ENCODE data around the gene ABL1. TPM values are rescaled to one million over a fixed set of nuclear protein-coding genes. Genes with fewer than 3 reads are reported as not detected.
"Not testable (repeated sequence)": the region's sequence is repeated elsewhere in the genome, so short reads cannot be mapped to it uniquely, and the experiment has no call there.

ABL1 gene
- polyA plus RNA-seq, 1 of the 3 experiments (the other 2 are of a cell fraction) = 24.6 TPM

DNA sequence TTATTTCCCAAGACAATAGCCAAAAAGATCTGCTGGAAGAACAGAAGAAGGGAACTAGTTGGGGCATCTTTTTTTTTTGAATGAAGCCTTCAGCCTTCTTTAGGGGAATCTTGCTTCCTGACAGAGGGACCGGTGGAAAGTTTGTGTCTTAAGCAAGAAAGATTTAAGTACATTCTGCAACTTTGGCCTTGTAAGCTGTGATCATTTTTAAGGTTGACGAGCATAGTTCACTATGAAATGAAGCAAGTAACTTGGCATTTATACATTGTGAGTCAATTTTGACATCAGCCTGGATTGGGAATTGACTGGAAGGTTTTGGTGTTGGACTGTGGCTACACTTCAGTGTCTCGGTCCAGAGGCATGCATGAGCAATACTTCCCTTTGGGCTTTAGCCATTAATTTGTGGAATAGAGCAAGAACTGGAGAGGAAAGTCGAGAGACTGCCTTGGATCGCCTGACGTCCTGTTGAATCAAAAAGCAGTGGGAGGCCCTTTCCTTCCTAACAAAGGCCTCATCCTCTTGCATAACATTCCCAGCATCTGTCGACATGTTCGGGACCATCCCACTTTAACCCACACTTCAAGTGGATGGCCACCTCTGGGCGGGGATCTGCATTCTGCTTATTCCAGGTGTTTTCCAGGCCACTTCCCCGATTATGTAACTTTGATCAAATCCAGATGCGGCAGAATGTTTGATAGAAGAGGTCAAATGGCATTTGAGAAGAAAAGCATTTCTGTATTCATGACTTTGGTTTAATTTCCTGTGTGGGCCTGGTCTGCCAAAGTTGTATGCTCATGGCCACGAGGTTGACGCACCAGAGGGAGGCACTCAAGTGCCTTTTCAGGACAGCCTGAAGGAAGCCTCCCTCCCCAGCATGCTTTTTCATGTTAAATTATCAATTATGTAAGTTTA lies 12.5 kb downstream of the ABL1 start (continued):
- TF ChIP-seq, protein P1, sequence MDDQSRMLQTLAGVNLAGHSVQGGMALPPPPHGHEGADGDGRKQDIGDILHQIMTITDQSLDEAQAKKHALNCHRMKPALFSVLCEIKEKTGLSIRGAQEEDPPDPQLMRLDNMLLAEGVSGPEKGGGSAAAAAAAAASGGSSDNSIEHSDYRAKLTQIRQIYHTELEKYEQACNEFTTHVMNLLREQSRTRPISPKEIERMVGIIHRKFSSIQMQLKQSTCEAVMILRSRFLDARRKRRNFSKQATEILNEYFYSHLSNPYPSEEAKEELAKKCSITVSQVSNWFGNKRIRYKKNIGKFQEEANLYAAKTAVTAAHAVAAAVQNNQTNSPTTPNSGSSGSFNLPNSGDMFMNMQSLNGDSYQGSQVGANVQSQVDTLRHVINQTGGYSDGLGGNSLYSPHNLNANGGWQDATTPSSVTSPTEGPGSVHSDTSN (IDR thresholded peaks at IDR 0.05) = peak; percentile 56; the same call in 1 of the 2 replicates
- TF ChIP-seq, protein P2, sequence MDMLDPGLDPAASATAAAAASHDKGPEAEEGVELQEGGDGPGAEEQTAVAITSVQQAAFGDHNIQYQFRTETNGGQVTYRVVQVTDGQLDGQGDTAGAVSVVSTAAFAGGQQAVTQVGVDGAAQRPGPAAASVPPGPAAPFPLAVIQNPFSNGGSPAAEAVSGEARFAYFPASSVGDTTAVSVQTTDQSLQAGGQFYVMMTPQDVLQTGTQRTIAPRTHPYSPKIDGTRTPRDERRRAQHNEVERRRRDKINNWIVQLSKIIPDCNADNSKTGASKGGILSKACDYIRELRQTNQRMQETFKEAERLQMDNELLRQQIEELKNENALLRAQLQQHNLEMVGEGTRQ (IDR thresholded peaks at IDR 0.05; ENCODE audit: borderline replicate concordance, low read depth, low read length) = no peak
- TF ChIP-seq CTCF (IDR thresholded peaks at IDR 0.05) = peak; percentile 54
- no peak for TF ChIP-seq IRF3 (IDR thresholded peaks at IDR 0.05; ENCODE audit: low read depth, low read length)
- TF ChIP-seq SMC3 (IDR thresholded peaks at IDR 0.05; ENCODE audit: low read depth, low read length) = no peak

GRCh38 chr9:130848514-130848913 lies 13.5 kb downstream of the ABL1 start:
- POLR2A ChIA-PET = not testable (repeated sequence)
- H3K4me2 ChIP-seq = peak overlapping the region; percentile 74
- over 99% methylated on average over 8 of the region's 8 CpGs for WGBS (ENCODE audit: low lambda C conversion rate)

DNA sequence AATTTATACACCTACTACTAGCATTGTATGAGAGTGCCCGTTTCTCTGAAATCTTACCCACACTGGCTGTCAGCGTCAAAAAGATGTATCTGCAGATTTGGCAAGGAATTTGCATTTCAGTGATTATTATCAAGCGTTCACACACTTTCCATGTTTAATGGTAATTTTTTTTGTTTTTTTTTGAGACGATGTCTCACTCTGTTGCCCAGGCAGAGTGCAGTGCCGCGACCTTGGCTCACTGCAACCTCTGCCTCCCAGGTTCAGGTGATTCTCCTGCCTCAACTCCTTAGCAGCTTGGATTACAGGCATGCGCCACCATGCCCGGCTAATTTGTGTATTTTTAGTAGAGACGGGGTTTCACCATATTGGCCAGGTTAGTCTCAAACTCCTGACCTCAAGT lies 14.3 kb downstream of the ABL1 start:
- peaks cover 75% of the 10 kb centered on the region for H3K79me2 ChIP-seq (ENCODE audit: insufficient read depth)
- H3K27me3 ChIP-seq (ENCODE audit: insufficient read depth) = no peaks in the 10 kb centered on the region
- ChIA-PET POLR2A (no interaction called here), CTCF (interaction anchor here (1.3 to 7.5 kb wide), 4 partner anchors 15 to 142 kb away, joined by 4 to 86 read pairs (median 6); no protein-coding TSS in a partner anchor)
- H3K4me2 ChIP-seq = peak overlapping the region; percentile 74; the same call in 1 of the 2 replicates
- no peak overlapping the region for H3K9ac ChIP-seq
- H3F3A ChIP-seq (replicated peaks; ENCODE audit: insufficient read depth) = peaks cover 61% of the 10 kb centered on the region
- peak overlapping the region in 1 of 2 experiments; percentile 99; a peak in 2 of 4 replicates for H3K27ac ChIP-seq (ENCODE audit: low read depth in 2 of 2, low read length in 1 of 2)
- H3K36me3 ChIP-seq (replicated peaks in 1 of 2; ENCODE audit: control insufficient read depth in 1 of 2, insufficient read depth in 2 of 2, low read length in 1 of 2) = peaks cover 5 to 6% of the 10 kb centered on the region in 2 experiments
- H2AFZ ChIP-seq (ENCODE audit: low read depth) = no peak overlapping the region
- no peak for DNase-seq
- H3K4me1 ChIP-seq (ENCODE audit: control insufficient read depth in 1 of 2, insufficient read depth in 2 of 2, low read depth in 1 of 2, low read length in 1 of 2) = peaks cover 23 to 49% of the 10 kb centered on the region in 2 experiments
- no peaks in the 10 kb centered on the region for H3K9me2 ChIP-seq
- H3K4me3 ChIP-seq (ENCODE audit: low read depth in 2 of 2, low read length in 1 of 2) = no peak overlapping the region
- H3K9me3 ChIP-seq = no peaks in the 10 kb centered on the region
- 93% methylated on average over 9 of the region's 9 CpGs for WGBS (ENCODE audit: low lambda C conversion rate)
- peaks cover 41% of the 10 kb centered on the region for H4K20me1 ChIP-seq (ENCODE audit: insufficient read depth)
- TF ChIP-seq NFIC (IDR thresholded peaks at IDR 0.05; ENCODE audit: borderline replicate concordance) (no peak), EP300 (IDR thresholded peaks at IDR 0.05; ENCODE audit: borderline replicate concordance in 1 of 2, low read depth in 1 of 2, low read length in 1 of 2) (no peak), ELF1 (IDR thresholded peaks at IDR 0.05) (no peak), RAD21 (IDR thresholded peaks at IDR 0.05; ENCODE audit: low read length) (no peak)
- TF ChIP-seq, protein P3, sequence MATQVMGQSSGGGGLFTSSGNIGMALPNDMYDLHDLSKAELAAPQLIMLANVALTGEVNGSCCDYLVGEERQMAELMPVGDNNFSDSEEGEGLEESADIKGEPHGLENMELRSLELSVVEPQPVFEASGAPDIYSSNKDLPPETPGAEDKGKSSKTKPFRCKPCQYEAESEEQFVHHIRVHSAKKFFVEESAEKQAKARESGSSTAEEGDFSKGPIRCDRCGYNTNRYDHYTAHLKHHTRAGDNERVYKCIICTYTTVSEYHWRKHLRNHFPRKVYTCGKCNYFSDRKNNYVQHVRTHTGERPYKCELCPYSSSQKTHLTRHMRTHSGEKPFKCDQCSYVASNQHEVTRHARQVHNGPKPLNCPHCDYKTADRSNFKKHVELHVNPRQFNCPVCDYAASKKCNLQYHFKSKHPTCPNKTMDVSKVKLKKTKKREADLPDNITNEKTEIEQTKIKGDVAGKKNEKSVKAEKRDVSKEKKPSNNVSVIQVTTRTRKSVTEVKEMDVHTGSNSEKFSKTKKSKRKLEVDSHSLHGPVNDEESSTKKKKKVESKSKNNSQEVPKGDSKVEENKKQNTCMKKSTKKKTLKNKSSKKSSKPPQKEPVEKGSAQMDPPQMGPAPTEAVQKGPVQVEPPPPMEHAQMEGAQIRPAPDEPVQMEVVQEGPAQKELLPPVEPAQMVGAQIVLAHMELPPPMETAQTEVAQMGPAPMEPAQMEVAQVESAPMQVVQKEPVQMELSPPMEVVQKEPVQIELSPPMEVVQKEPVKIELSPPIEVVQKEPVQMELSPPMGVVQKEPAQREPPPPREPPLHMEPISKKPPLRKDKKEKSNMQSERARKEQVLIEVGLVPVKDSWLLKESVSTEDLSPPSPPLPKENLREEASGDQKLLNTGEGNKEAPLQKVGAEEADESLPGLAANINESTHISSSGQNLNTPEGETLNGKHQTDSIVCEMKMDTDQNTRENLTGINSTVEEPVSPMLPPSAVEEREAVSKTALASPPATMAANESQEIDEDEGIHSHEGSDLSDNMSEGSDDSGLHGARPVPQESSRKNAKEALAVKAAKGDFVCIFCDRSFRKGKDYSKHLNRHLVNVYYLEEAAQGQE (IDR thresholded peaks at IDR 0.05; ENCODE audit: low read depth, low read length) = no peak
- TF ChIP-seq, protein P2 (IDR thresholded peaks at IDR 0.05; ENCODE audit: borderline replicate concordance, low read depth, low read length) = no peak

More at GRCh38 chr9:130848514-130848913, 13.5 kb downstream of the ABL1 start:
- peak overlapping the region; percentile 86 for H3K9ac ChIP-seq
- peaks cover 64% of the 10 kb centered on the region for H3F3A ChIP-seq (replicated peaks; ENCODE audit: insufficient read depth)
- H3K4me3 ChIP-seq (ENCODE audit: low read depth in 2 of 2, low read length in 1 of 2) = peak overlapping the region in 1 of 2 experiments; percentile 40; a peak in 1 of 4 replicates
- peaks cover 75% of the 10 kb centered on the region for H3K79me2 ChIP-seq (ENCODE audit: insufficient read depth)
- not testable (repeated sequence) for DNase-seq; H3K9me3 ChIP-seq; H3K36me3 ChIP-seq (replicated peaks in 1 of 2; ENCODE audit: control insufficient read depth in 1 of 2, insufficient read depth in 2 of 2, low read length in 1 of 2); H2AFZ ChIP-seq (ENCODE audit: low read depth); H3K9me2 ChIP-seq; H3K27me3 ChIP-seq (ENCODE audit: insufficient read depth)
- peaks cover 47% of the 10 kb centered on the region for H4K20me1 ChIP-seq (ENCODE audit: insufficient read depth)
- peak overlapping the region; percentile 87 to 99 for H3K27ac ChIP-seq (ENCODE audit: low read depth in 2 of 2, low read length in 1 of 2)
- H3K4me1 ChIP-seq (ENCODE audit: control insufficient read depth in 1 of 2, insufficient read depth in 2 of 2, low read depth in 1 of 2, low read length in 1 of 2) = peaks cover 29 to 56% of the 10 kb centered on the region in 2 experiments
- CTCF ChIA-PET = interaction anchor here (1.2 kb wide), 1 partner anchor 15 kb away, joined by 3 read pairs; no protein-coding TSS in a partner anchor

Measured in SK-N-SH (cell line).